ENCODE results near the gene MYO10.

The MYO10 gene

DNA sequence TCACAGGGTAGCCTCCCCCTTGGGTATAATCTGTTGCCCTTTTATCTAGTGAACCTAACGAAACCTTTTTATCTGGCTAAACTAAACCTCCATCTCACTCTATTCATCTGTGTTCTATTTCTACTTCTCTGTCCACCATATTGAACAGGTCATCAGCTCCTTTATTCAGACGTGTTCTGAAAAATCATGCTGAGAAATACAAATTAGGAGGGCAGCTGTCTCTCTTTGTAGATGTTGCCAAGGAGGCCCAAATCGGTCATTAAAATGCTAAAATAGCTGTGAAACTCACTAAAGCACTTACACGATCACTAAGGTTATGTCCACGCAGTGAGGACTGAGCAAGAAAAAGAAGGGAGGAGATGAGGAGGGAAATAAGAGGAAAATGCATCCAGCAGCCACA lies 203.7 kb downstream of the MYO10 start:
- TF ChIP-seq, protein P1, sequence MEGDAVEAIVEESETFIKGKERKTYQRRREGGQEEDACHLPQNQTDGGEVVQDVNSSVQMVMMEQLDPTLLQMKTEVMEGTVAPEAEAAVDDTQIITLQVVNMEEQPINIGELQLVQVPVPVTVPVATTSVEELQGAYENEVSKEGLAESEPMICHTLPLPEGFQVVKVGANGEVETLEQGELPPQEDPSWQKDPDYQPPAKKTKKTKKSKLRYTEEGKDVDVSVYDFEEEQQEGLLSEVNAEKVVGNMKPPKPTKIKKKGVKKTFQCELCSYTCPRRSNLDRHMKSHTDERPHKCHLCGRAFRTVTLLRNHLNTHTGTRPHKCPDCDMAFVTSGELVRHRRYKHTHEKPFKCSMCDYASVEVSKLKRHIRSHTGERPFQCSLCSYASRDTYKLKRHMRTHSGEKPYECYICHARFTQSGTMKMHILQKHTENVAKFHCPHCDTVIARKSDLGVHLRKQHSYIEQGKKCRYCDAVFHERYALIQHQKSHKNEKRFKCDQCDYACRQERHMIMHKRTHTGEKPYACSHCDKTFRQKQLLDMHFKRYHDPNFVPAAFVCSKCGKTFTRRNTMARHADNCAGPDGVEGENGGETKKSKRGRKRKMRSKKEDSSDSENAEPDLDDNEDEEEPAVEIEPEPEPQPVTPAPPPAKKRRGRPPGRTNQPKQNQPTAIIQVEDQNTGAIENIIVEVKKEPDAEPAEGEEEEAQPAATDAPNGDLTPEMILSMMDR (IDR thresholded peaks at IDR 0.05) = no peak
- peaks cover 5 to 11% of the 10 kb centered on the region in 2 experiments for H3K4me1 ChIP-seq (ENCODE audit: control insufficient read depth in 1 of 2, insufficient read depth in 1 of 2, low read depth in 1 of 2, low read length in 1 of 2)
- H3K4me3 ChIP-seq (ENCODE audit: low read depth in 1 of 2, low read length in 1 of 2) = no peak overlapping the region
- H3K36me3 ChIP-seq = no peaks in the 10 kb centered on the region
- H3K27me3 ChIP-seq = no peaks in the 10 kb centered on the region
- H3K27ac ChIP-seq = no peak overlapping the region
- H3K9me3 ChIP-seq = no peaks in the 10 kb centered on the region

DNA sequence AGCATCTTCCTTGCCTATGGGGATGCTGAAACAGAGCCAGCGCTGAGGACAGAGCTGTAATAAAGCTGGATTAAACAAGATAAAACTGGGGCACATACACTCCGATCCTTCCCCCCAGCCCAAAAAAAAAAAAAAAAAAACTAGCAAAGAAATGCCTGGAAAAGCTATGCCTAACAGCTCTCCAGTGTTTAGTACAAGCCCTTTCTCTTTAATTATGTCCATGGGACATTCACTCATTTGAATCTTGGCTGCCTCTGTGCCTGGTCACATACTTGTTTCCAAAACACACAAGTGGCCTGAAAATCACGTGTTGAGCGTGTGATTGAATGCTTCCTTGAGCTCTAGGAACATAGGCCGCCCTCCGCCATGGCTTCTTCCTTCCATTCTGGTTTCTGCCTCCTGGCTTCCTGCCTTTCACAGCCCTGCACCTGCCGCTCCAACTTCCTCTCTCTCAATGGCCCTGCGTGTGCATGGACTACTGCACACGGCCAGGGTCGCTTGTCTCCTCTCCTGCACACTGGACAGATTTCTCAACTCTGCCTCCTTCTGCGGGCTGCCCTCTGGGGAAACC lies 208.2 kb downstream of the MYO10 start:
- peaks cover 5 to 11% of the 10 kb centered on the region in 2 experiments for H3K4me1 ChIP-seq (ENCODE audit: control insufficient read depth in 1 of 2, insufficient read depth in 1 of 2, low read depth in 1 of 2, low read length in 1 of 2)
- peak overlapping the region in 1 of 2 experiments; percentile 16 for H3K4me3 ChIP-seq (ENCODE audit: low read depth in 1 of 2, low read length in 1 of 2)
- no peaks in the 10 kb centered on the region for H3K9me3 ChIP-seq
- H3K27ac ChIP-seq = peak overlapping the region; percentile 13
- H3K36me3 ChIP-seq = no peaks in the 10 kb centered on the region
- no peaks in the 10 kb centered on the region for H3K27me3 ChIP-seq
- TF ChIP-seq, protein P1 (IDR thresholded peaks at IDR 0.05) = no peak

DNA sequence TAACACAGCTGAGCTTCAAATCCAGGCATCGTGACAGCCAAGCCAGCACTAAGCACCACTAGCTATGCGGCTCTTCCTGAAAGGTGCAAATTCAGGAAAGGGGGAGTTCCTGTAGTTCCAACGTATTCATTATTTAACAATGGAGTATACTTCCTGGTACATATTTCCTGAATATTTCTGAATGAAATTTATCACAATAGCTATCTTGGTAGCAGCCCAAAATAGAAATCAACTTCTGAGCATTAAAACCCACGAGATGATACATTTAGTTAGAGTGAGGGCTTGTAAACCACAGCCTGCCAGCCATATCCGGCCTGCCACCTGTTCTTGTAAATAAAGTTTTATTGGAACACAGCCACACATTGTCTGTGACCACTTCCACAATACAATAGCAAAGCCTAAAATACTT lies 209.5 kb downstream of the MYO10 start:
- TF ChIP-seq, protein P1 (IDR thresholded peaks at IDR 0.05) = no peak
- Histone ChIP-seq H3K4me1 (ENCODE audit: control insufficient read depth in 1 of 2, insufficient read depth in 1 of 2, low read depth in 1 of 2, low read length in 1 of 2) (peaks cover 5 to 11% of the 10 kb centered on the region in 2 experiments), H3K36me3 (no peaks in the 10 kb centered on the region), H3K27me3 (no peaks in the 10 kb centered on the region), H3K4me3 (ENCODE audit: low read depth in 1 of 2, low read length in 1 of 2) (no peak overlapping the region), H3K9me3 (no peaks in the 10 kb centered on the region), H3K27ac (no peak overlapping the region)

DNA sequence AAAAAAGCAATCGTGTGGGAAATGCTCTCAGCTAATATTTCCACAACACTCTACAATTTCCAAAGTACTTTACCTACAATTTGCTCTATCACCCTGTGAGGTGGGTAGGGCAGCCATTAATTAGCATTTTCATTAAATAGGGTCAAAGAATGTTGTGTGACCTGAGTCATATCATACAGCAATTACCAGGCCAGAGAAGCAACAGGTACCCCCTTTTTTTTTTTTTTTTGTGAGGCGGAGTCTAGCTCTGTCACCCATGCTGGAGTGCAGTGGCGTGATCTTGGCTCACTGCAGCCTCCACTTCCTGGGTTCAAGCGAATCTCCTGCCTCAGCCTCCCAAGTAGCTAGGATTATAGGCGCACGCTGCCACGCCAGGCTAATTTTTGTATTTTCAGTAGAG lies 210.5 kb downstream of the MYO10 start:
- H3K36me3 ChIP-seq = no peaks in the 10 kb centered on the region
- TF ChIP-seq, protein P1 (IDR thresholded peaks at IDR 0.05) = no peak
- no peaks in the 10 kb centered on the region for H3K9me3 ChIP-seq
- no peak overlapping the region for H3K27ac ChIP-seq
- peaks cover 5 to 11% of the 10 kb centered on the region in 2 experiments for H3K4me1 ChIP-seq (ENCODE audit: control insufficient read depth in 1 of 2, insufficient read depth in 1 of 2, low read depth in 1 of 2, low read length in 1 of 2)
- H3K4me3 ChIP-seq (ENCODE audit: low read depth in 1 of 2, low read length in 1 of 2) = no peak overlapping the region
- H3K27me3 ChIP-seq = no peaks in the 10 kb centered on the region

DNA sequence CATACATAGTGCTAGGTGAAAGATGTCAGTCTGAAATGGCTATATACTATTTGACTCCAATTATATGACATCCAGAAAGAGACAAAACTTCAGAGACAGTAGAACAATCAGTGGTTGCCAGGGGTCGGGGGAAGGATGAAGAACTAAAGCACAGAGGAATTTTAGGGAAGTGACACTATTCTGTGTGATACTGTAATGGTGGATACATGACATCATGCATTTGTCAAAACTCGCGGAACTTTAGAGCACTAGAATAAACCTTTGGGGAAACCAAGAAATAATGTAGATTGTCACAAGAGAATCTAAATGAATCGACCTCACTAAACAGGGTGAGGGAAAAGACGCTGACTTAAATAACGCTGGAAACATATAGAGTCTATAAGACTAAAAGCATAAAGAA lies 212.3 kb downstream of the MYO10 start:
- Histone ChIP-seq H3K4me3 (ENCODE audit: low read depth in 1 of 2, low read length in 1 of 2) (no peak overlapping the region), H3K27me3 (no peaks in the 10 kb centered on the region), H3K27ac (no peak overlapping the region), H3K36me3 (no peaks in the 10 kb centered on the region), H3K9me3 (no peaks in the 10 kb centered on the region), H3K4me1 (ENCODE audit: control insufficient read depth in 1 of 2, insufficient read depth in 1 of 2, low read depth in 1 of 2, low read length in 1 of 2) (peaks cover 5 to 11% of the 10 kb centered on the region in 2 experiments)
- TF ChIP-seq, protein P1 (IDR thresholded peaks at IDR 0.05) = no peak

All from neutrophil (primary cell).